GM23338 (cell line): ENCODE results near the gene GALNT4. TPM values are rescaled to one million over a fixed set of nuclear protein-coding genes. Genes with fewer than 3 reads are reported as not detected.

Experiments used
- ATAC-seq: fragments of 200-7000 bp; cut with Tn5 transposase; 3 replicates; pipeline ENCODE4 v1.9.1; 2020
- DNase-seq: peaks from one replicate; pipeline ENCODE4 v3.0.0-alpha.2; 2015; ENCODE audit warnings: low spot score
- H2AFZ ChIP-seq: fragments of 200-600 bp; sonication (generic); 2 replicates; pipeline ENCODE4 v1.8.0; 2016; ENCODE audit warnings: antibody characterized with exemption, mild to moderate bottlenecking, moderate library complexity
- H3F3A ChIP-seq: fragments of 200-600 bp; sonication (generic); replicated peaks from 2 replicates; pipeline ENCODE4 v1.8.0; 2017; ENCODE audit warnings: antibody characterized with exemption, mixed run types, low read depth
- H3K27ac ChIP-seq: fragments of 200-600 bp; sonication (generic); 2 replicates; pipeline ENCODE4 v1.6.1; 2016; ENCODE audit warnings: low read depth
- H3K27me3 ChIP-seq: fragments of 200-600 bp; sonication (generic); 2 replicates; pipeline ENCODE4 v1.8.0; 2016; ENCODE audit warnings: mild to moderate bottlenecking, mixed run types, moderate library complexity; ENCODE audit not compliant: insufficient read depth
- H3K36me3 ChIP-seq: fragments of 200-600 bp; sonication (generic); 2 replicates; pipeline ENCODE4 v1.8.0; 2016; ENCODE audit warnings: mild to moderate bottlenecking; ENCODE audit not compliant: insufficient read depth
- H3K4me1 ChIP-seq: fragments of 200-600 bp; sonication (generic); 2 replicates; pipeline ENCODE4 v1.8.0; 2016; ENCODE audit warnings: mild to moderate bottlenecking, moderate library complexity; ENCODE audit not compliant: insufficient read depth
- H3K4me2 ChIP-seq: fragments of 200-600 bp; sonication (generic); 2 replicates; pipeline ENCODE4 v1.7.1; 2017; ENCODE audit warnings: mixed run types
- H3K4me3 ChIP-seq: fragments of 200-600 bp; sonication (generic); 2 replicates; pipeline ENCODE4 v1.6.1; 2016; ENCODE audit warnings: mixed run types
- H3K79me2 ChIP-seq: fragments of 200-600 bp; sonication (generic); replicated peaks from 2 replicates; pipeline ENCODE4 v1.8.0; 2017; ENCODE audit warnings: mild to moderate bottlenecking; ENCODE audit not compliant: insufficient read depth
- H3K9me2 ChIP-seq: fragments of 200-600 bp; sonication (generic); 2 replicates; pipeline ENCODE4 v1.8.0; 2017; ENCODE audit not compliant: insufficient read depth
- H4K20me1 ChIP-seq: fragments of 200-600 bp; sonication (generic); replicated peaks from 2 replicates; pipeline ENCODE4 v1.8.0; 2017; ENCODE audit warnings: mild to moderate bottlenecking; ENCODE audit not compliant: insufficient read depth
- H3K27ac Mint-ChIP-seq: 2 replicates; pipeline ENCODE4 v1.8.0; 2020; ENCODE audit warnings: inconsistent platforms, mild to moderate bottlenecking, moderate library complexity, mixed read lengths
- H3K27me3 Mint-ChIP-seq: 3 replicates; pipeline ENCODE4 v1.8.0; 2022; ENCODE audit warnings: low read depth, mild to moderate bottlenecking, moderate library complexity, mixed read lengths, inconsistent platforms; ENCODE audit not compliant: insufficient read depth, poor library complexity
- H3K36me3 Mint-ChIP-seq: 3 replicates; pipeline ENCODE4 v1.8.0; 2021; ENCODE audit warnings: low read depth, mild to moderate bottlenecking, inconsistent platforms, moderate library complexity, mixed read lengths
- H3K4me1 Mint-ChIP-seq: 3 replicates; pipeline ENCODE4 v1.8.0; 2020; ENCODE audit warnings: mild to moderate bottlenecking, inconsistent platforms, mixed read lengths
- H3K4me3 Mint-ChIP-seq: 3 replicates; pipeline ENCODE4 v1.8.0; 2021; ENCODE audit warnings: moderate library complexity, mild to moderate bottlenecking, inconsistent platforms, mixed read lengths
- H3K9me3 Mint-ChIP-seq: 3 replicates; pipeline ENCODE4 v1.8.0; 2020; ENCODE audit warnings: moderate library complexity, mild to moderate bottlenecking, inconsistent platforms, mixed read lengths
- CREB1 ChIP-seq: fragments of 250-450 bp; sonication (Bioruptor Pico); IDR thresholded peaks from 2 replicates; pipeline ENCODE4 v1.5.0; 2020; ENCODE audit warnings: low read depth, mild to moderate bottlenecking, moderate library complexity
- CTCF ChIP-seq, 2 experiments: fragments of 200-600 bp in 1 of 2; sonication (generic) in 1 of 2; conservative IDR thresholded peaks; 2 replicates each; pipeline versions ENCODE4 v1.5.1 to v1.6.1; 2016 to 2017; ENCODE audit warnings: antibody characterized with exemption in 2 of 2, low read depth in 2 of 2, mild to moderate bottlenecking in 2 of 2, moderate library complexity in 1 of 2
- ETS1 ChIP-seq: IDR thresholded peaks from 2 replicates; pipeline ENCODE4 v1.6.1; 2016; ENCODE audit warnings: antibody characterized with exemption
- EZH2 ChIP-seq: fragments of 200-600 bp; sonication (generic); IDR thresholded peaks from one replicate; pipeline ENCODE4 v1.8.0; 2017; ENCODE audit warnings: antibody characterized with exemption, mild to moderate bottlenecking, low read depth; ENCODE audit not compliant: unreplicated experiment
- EZH2phosphoT487 ChIP-seq: fragments of 200-600 bp; sonication (generic); IDR thresholded peaks from one replicate; pipeline ENCODE4 v1.8.1; 2018; ENCODE audit warnings: antibody characterized with exemption; ENCODE audit not compliant: unreplicated experiment
- JUNB ChIP-seq: IDR thresholded peaks from one replicate; pipeline ENCODE4 v1.6.1; 2016; ENCODE audit warnings: antibody characterized with exemption; ENCODE audit not compliant: unreplicated experiment
- NANOG ChIP-seq: IDR thresholded peaks from 2 replicates; pipeline ENCODE4 v1.6.1; 2016; ENCODE audit warnings: antibody characterized with exemption, borderline replicate concordance
- POLR2AphosphoS5 ChIP-seq: IDR thresholded peaks from 2 replicates; pipeline ENCODE4 v1.6.1; 2016; ENCODE audit warnings: antibody characterized with exemption, low read depth
- STAT1 ChIP-seq: IDR thresholded peaks from one replicate; pipeline ENCODE4 v1.6.1; 2016; ENCODE audit warnings: antibody characterized with exemption; ENCODE audit not compliant: unreplicated experiment
- ZNF114 ChIP-seq: fragments of 250-450 bp; sonication (Bioruptor Pico); IDR thresholded peaks from 2 replicates; pipeline ENCODE4 v1.5.0; 2020; ENCODE audit warnings: mild to moderate bottlenecking, moderate library complexity
- ZNF331 ChIP-seq: fragments of 250-450 bp; sonication (Bioruptor Pico); IDR thresholded peaks from 2 replicates; pipeline ENCODE4 v1.5.0; 2020; ENCODE audit warnings: low read depth, mild to moderate bottlenecking, moderate library complexity
- ZNF462 ChIP-seq: fragments of 250-450 bp; sonication (Bioruptor Pico); IDR thresholded peaks from 2 replicates; pipeline ENCODE4 v1.5.0; 2020; ENCODE audit warnings: mild to moderate bottlenecking, moderate library complexity
- polyA plus RNA-seq: library from polyadenylated mRNA; unstranded; fragments of >200 nt; fragmentation: Nextera tagmentation; extraction: Ambion mirVana; gene quantifications from 2 replicates; pipeline ENCODE4 v1.2.1, GENCODE V29; 2016
- total RNA-seq: library from RNA; depleted of rRNA; stranded (reverse); fragments of >200 nt; shearing (Covaris generic); gene quantifications from 2 replicates; pipeline ENCODE4 v1.2.3, GENCODE V29; 2014
- TF ChIP-seq, protein P1 (sequence below): IDR thresholded peaks from one replicate; pipeline ENCODE4 v1.6.1; 2018; ENCODE audit warnings: antibody characterized with exemption; ENCODE audit not compliant: unreplicated experiment

The GALNT4 gene
- total and polyA plus RNA-seq, 2 experiments from 2014 or later: 1.1 to 2.4 TPM

- Histone ChIP-seq H2AFZ (no peak overlapping the region), H3F3A (no peaks in the 10 kb centered on the region), H3K36me3 (no peaks in the 10 kb centered on the region), H3K9me2 (no peaks in the 10 kb centered on the region), H4K20me1 (no peaks in the 10 kb centered on the region), H3K27ac (no peak overlapping the region), H3K4me3 (no peak overlapping the region), H3K79me2 (no peaks in the 10 kb centered on the region), H3K27me3 (no peaks in the 10 kb centered on the region), H3K4me2 (no peak overlapping the region), H3K4me1 (no peaks in the 10 kb centered on the region)
- TF ChIP-seq EZH2phosphoT487 (no peak), ZNF462 (no peak), ZNF114 (CRISPR knock-in tag) (no peak), EZH2 (no peak), STAT1 (no peak), POLR2AphosphoS5 (no peak), ZNF331 (CRISPR knock-in tag) (no peak), CTCF (conservative IDR thresholded peaks at IDR 0.05; ENCODE audit: low read depth in 2 of 2) (no peak), JUNB (no peak), ETS1 (no peak), CREB1 (CRISPR knock-in tag) (no peak), NANOG (no peak)
- TF ChIP-seq, protein P1, sequence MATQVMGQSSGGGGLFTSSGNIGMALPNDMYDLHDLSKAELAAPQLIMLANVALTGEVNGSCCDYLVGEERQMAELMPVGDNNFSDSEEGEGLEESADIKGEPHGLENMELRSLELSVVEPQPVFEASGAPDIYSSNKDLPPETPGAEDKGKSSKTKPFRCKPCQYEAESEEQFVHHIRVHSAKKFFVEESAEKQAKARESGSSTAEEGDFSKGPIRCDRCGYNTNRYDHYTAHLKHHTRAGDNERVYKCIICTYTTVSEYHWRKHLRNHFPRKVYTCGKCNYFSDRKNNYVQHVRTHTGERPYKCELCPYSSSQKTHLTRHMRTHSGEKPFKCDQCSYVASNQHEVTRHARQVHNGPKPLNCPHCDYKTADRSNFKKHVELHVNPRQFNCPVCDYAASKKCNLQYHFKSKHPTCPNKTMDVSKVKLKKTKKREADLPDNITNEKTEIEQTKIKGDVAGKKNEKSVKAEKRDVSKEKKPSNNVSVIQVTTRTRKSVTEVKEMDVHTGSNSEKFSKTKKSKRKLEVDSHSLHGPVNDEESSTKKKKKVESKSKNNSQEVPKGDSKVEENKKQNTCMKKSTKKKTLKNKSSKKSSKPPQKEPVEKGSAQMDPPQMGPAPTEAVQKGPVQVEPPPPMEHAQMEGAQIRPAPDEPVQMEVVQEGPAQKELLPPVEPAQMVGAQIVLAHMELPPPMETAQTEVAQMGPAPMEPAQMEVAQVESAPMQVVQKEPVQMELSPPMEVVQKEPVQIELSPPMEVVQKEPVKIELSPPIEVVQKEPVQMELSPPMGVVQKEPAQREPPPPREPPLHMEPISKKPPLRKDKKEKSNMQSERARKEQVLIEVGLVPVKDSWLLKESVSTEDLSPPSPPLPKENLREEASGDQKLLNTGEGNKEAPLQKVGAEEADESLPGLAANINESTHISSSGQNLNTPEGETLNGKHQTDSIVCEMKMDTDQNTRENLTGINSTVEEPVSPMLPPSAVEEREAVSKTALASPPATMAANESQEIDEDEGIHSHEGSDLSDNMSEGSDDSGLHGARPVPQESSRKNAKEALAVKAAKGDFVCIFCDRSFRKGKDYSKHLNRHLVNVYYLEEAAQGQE: no peak
- Mint-ChIP-seq H3K9me3 (no peaks in the 10 kb centered on the region), H3K4me3 (no peak overlapping the region), H3K27me3 (no peaks in the 10 kb centered on the region), H3K27ac (no peak overlapping the region; the same call in 1 of the 2 replicates), H3K4me1 (peaks cover 11% of the 10 kb centered on the region), H3K36me3 (no peaks in the 10 kb centered on the region)
- ATAC-seq (no peak), DNase-seq (no peak)
These were observed 15.0 kb upstream of the GALNT4 start for GRCh38 chr12:89539426-89540223.
